ENCODE results near the gene TTYH1. TPM values are rescaled to one million over a fixed set of nuclear protein-coding genes. Genes with fewer than 3 reads are reported as not detected.
"Not testable (repeated sequence)": the region's sequence is repeated elsewhere in the genome, so short reads cannot be mapped to it uniquely, and the experiment has no call there.

TTYH1 gene
- total RNA-seq (1 to 10 TPM in 1 of 5 experiments, under 1 TPM in 1, not detected in 3; 0.10 to 1.8 TPM), polyA plus RNA-seq (under 1 TPM; 0.23 to 0.40 TPM), total RNA-seq (not detected)

GRCh38 chr19:54415208-54415900 lies at the start of gene TTYH1:
TTYH1 (plus strand) TSS chr19:54415464; CDS start chr19:54415553, 89 bp downstream.
- ATAC-seq (peak; percentile 72), DNase-seq (peak in 5 of 9 donors; percentile 10 to 55 (median 29))
- Histone ChIP-seq H3K36me3 (ENCODE audit: control insufficient read depth in 2 of 3, insufficient read depth in 3 of 3, low read length in 3 of 3) (no peaks in the 10 kb centered on the region), H3K27ac (ENCODE audit: low read depth, low read length) (no peak within 1 kb of the TSS), H3K4me3 (ENCODE audit: low read length) (no peak within 1 kb of the TSS), H3K4me1 (ENCODE audit: control insufficient read depth in 2 of 2, insufficient read depth in 2 of 2, low read length in 2 of 2) (peaks cover 0 to 11% of the 10 kb centered on the region in 2 donors), H3K27me3 (ENCODE audit: control insufficient read depth in 2 of 2, insufficient read depth in 2 of 2, low read length in 2 of 2) (peaks cover 3 to 15% of the 10 kb centered on the region in 2 donors), H3K9me3 (ENCODE audit: control insufficient read depth in 2 of 3, low read length in 3 of 3) (no peaks in the 10 kb centered on the region)
- Mint-ChIP-seq H3K4me3 (peak within 1 kb of the TSS in 4 of 10 donors; percentile 26 to 71 (median 42)), H3K9me3 (peaks cover 0 to 10% (median 3%) of the 10 kb centered on the region in 11 donors), H3K36me3 (peaks cover 0 to 13% (median 3%) of the 10 kb centered on the region in 5 donors), H3K27me3 (peaks cover 39 to 52% (median 43%) of the 10 kb centered on the region in 5 donors), H3K4me1 (peaks cover 14 to 22% (median 20%) of the 10 kb centered on the region in 7 donors), H3K27ac (no peak within 1 kb of the TSS)
- intact Hi-C loops (cut with micrococcal nuclease): no loop called here
- CTCF ChIA-PET: no interaction called here
- POLR2A ChIA-PET: interaction anchor here (1.3 kb wide), 1 partner anchor 33 kb away, joined by 3 read pairs; the partner anchor contains the start of gene LENG8

- intact Hi-C loops (cut with micrococcal nuclease): loop anchor here (2.0 kb wide), 1 partner anchor 13 kb away; no protein-coding TSS in a partner anchor
- peaks cover 0 to 27% (median 0%) of the 10 kb centered on the region in 5 donors for H3K27me3 Mint-ChIP-seq
- H3K4me3 Mint-ChIP-seq: peak overlapping the region; percentile 4 to 95 (median 88)
- not testable (repeated sequence) for H3K36me3 ChIP-seq (ENCODE audit: control insufficient read depth in 2 of 3, insufficient read depth in 3 of 3, low read length in 3 of 3); ATAC-seq; H3K4me3 ChIP-seq (ENCODE audit: low read length); H3K9me3 Mint-ChIP-seq; H3K9me3 ChIP-seq (ENCODE audit: control insufficient read depth in 2 of 3, low read length in 3 of 3); H3K27ac ChIP-seq (ENCODE audit: low read depth, low read length); DNase-seq; H3K27me3 ChIP-seq (ENCODE audit: control insufficient read depth in 2 of 2, insufficient read depth in 2 of 2, low read length in 2 of 2)
- H3K4me1 Mint-ChIP-seq: peaks cover 38 to 87% (median 75%) of the 10 kb centered on the region in 7 donors
- peaks cover 50 to 54% of the 10 kb centered on the region in 2 donors for H3K4me1 ChIP-seq (ENCODE audit: control insufficient read depth in 2 of 2, insufficient read depth in 2 of 2, low read length in 2 of 2)
- peak overlapping the region in 7 of 9 donors; percentile 76 to 97 (median 87) for H3K27ac Mint-ChIP-seq
- CTCF ChIA-PET: interaction anchor here (1.2 to 1.5 kb wide), 2 partner anchors 23 to 25 kb away, joined by 5 to 14 read pairs; no protein-coding TSS in a partner anchor
- POLR2A ChIA-PET: interaction anchor here (1.6 to 4.0 kb wide), 3 partner anchors 13 to 25 kb away, joined by 4 to 27 read pairs (median 8); no protein-coding TSS in a partner anchor
- H3K36me3 Mint-ChIP-seq: peaks cover 3 to 42% (median 15%) of the 10 kb centered on the region in 5 donors
These were observed 49.5 kb upstream of the TTYH1 start for GRCh38 chr19:54365798-54366197.

- Histone ChIP-seq H3K27me3 (ENCODE audit: control insufficient read depth in 2 of 2, insufficient read depth in 2 of 2, low read length in 2 of 2) (no peaks in the 10 kb centered on the region), H3K4me1 (ENCODE audit: control insufficient read depth in 2 of 2, insufficient read depth in 2 of 2, low read length in 2 of 2) (peaks cover 47 to 58% of the 10 kb centered on the region in 2 donors), H3K9me3 (ENCODE audit: control insufficient read depth in 2 of 3, low read length in 3 of 3) (no peaks in the 10 kb centered on the region), H3K27ac (ENCODE audit: low read depth, low read length) (no peak overlapping the region), H3K36me3 (ENCODE audit: control insufficient read depth in 2 of 3, insufficient read depth in 3 of 3, low read length in 3 of 3) (no peaks in the 10 kb centered on the region), H3K4me3 (ENCODE audit: low read length) (no peak overlapping the region)
- POLR2A ChIA-PET: interaction anchor here (1.5 to 4.1 kb wide), 2 partner anchors 10 to 23 kb away, joined by 4 to 39 read pairs; no protein-coding TSS in a partner anchor
- Mint-ChIP-seq H3K27me3 (peaks cover 0 to 33% (median 0%) of the 10 kb centered on the region in 5 donors), H3K36me3 (peaks cover 3 to 38% (median 12%) of the 10 kb centered on the region in 5 donors), H3K4me3 (peak overlapping the region in 6 of 10 donors; percentile 31 to 94 (median 40)), H3K4me1 (peaks cover 44 to 86% (median 74%) of the 10 kb centered on the region in 7 donors), H3K27ac (peak overlapping the region in 8 of 9 donors; percentile 9 to 89 (median 80)), H3K9me3 (peaks cover 0 to 5% (median 0%) of the 10 kb centered on the region in 11 donors)
- DNase-seq: no peak
- ATAC-seq: no peak
- CTCF ChIA-PET: interaction anchor here (1.5 kb wide), 1 partner anchor 22 kb away, joined by 3 read pairs; no protein-coding TSS in a partner anchor
- intact Hi-C loops (cut with micrococcal nuclease): no loop called here
These were observed 48.5 kb upstream of the TTYH1 start for GRCh38 chr19:54366811-54367210.

GRCh38 chr19:54369082-54369687 lies 46.1 kb upstream of the TTYH1 start:
- peaks cover 46 to 87% (median 71%) of the 10 kb centered on the region in 7 donors for H3K4me1 Mint-ChIP-seq
- Histone ChIP-seq H3K9me3 (ENCODE audit: control insufficient read depth in 2 of 3, low read length in 3 of 3) (no peaks in the 10 kb centered on the region), H3K36me3 (ENCODE audit: control insufficient read depth in 2 of 3, insufficient read depth in 3 of 3, low read length in 3 of 3) (no peaks in the 10 kb centered on the region), H3K4me3 (ENCODE audit: low read length) (peak overlapping the region; percentile 34), H3K27ac (ENCODE audit: low read depth, low read length) (peak overlapping the region; percentile 61), H3K4me1 (ENCODE audit: control insufficient read depth in 2 of 2, insufficient read depth in 2 of 2, low read length in 2 of 2) (peaks cover 53 to 57% of the 10 kb centered on the region in 2 donors), H3K27me3 (ENCODE audit: control insufficient read depth in 2 of 2, insufficient read depth in 2 of 2, low read length in 2 of 2) (no peaks in the 10 kb centered on the region)
- CTCF ChIA-PET: interaction anchor here (0.6 to 2.7 kb wide), 4 partner anchors 19 to 45 kb away, joined by 3 to 8 read pairs (median 5); no protein-coding TSS in a partner anchor
- peak overlapping the region; percentile 55 to 96 (median 90) for H3K27ac Mint-ChIP-seq
- peak overlapping the region; percentile 80 to 96 (median 90) for H3K4me3 Mint-ChIP-seq
- H3K27me3 Mint-ChIP-seq: peaks cover 0 to 35% (median 0%) of the 10 kb centered on the region in 5 donors
- H3K36me3 Mint-ChIP-seq: peaks cover 0 to 22% (median 4%) of the 10 kb centered on the region in 5 donors
- POLR2A ChIA-PET: interaction anchor here (1.6 to 4.1 kb wide), 2 partner anchors 9 to 21 kb away, joined by 6 to 39 read pairs; no protein-coding TSS in a partner anchor
- H3K9me3 Mint-ChIP-seq: no peaks in the 10 kb centered on the region
- intact Hi-C loops (cut with micrococcal nuclease): loop anchor here in 1 of 2 donors (1.0 kb wide), 1 partner anchor 9 kb away; no protein-coding TSS in a partner anchor
- DNase-seq: no peak
- ATAC-seq: no peak

- POLR2A ChIA-PET: interaction anchor here (0.7 to 4.1 kb wide), 5 partner anchors 8 to 198 kb away, joined by 3 to 39 read pairs (median 4); no protein-coding TSS in a partner anchor
- Histone ChIP-seq H3K27ac (ENCODE audit: low read depth, low read length) (peak overlapping the region; percentile 61), H3K4me1 (ENCODE audit: control insufficient read depth in 2 of 2, insufficient read depth in 2 of 2, low read length in 2 of 2) (peaks cover 59 to 60% of the 10 kb centered on the region in 2 donors), H3K4me3 (ENCODE audit: low read length) (peak overlapping the region; percentile 47)
- Mint-ChIP-seq H3K36me3 (peaks cover 0 to 19% (median 4%) of the 10 kb centered on the region in 5 donors), H3K4me3 (peak overlapping the region; percentile 80 to 96 (median 90)), H3K27me3 (peaks cover 0 to 33% (median 0%) of the 10 kb centered on the region in 5 donors), H3K4me1 (peaks cover 44 to 89% (median 74%) of the 10 kb centered on the region in 7 donors), H3K27ac (peak overlapping the region; percentile 55 to 96 (median 90))
- not testable (repeated sequence) for H3K9me3 ChIP-seq (ENCODE audit: control insufficient read depth in 2 of 3, low read length in 3 of 3); H3K27me3 ChIP-seq (ENCODE audit: control insufficient read depth in 2 of 2, insufficient read depth in 2 of 2, low read length in 2 of 2); H3K9me3 Mint-ChIP-seq; ATAC-seq; H3K36me3 ChIP-seq (ENCODE audit: control insufficient read depth in 2 of 3, insufficient read depth in 3 of 3, low read length in 3 of 3)
- DNase-seq: peak in 1 of 9 donors; percentile 38
- CTCF ChIA-PET: interaction anchor here (0.6 to 2.7 kb wide), 4 partner anchors 19 to 45 kb away, joined by 3 to 8 read pairs (median 5); no protein-coding TSS in a partner anchor
- intact Hi-C loops (cut with micrococcal nuclease): loop anchor here (1.0 to 10.0 kb wide), 2 partner anchors 8 to 505 kb away; partner anchors contain the start of gene MYADM (in 1 of the 2)
These were observed 45.4 kb upstream of the TTYH1 start for GRCh38 chr19:54369688-54370433.
